Kidney (tissue), 14 donors: ENCODE data around the gene TMEM87B. TPM values are rescaled to one million over a fixed set of nuclear protein-coding genes. Genes with fewer than 3 reads are reported as not detected.
A peak's percentile ranks its signal among the peaks of the same experiment; 100 is the strongest.

ENCODE experiments used
- DNase-seq, 5 donors: peaks; one replicate each; pipeline ENCODE4 v3.0.0-alpha.2; 2013 to 2020
- FAIRE-seq: peaks from 2 replicates; lab custom pipeline; 2012; peaks lifted over from hg19 to GRCh38; lab: Jason Lieb, UNC
- H3K27ac ChIP-seq, 2 donors: one replicate each; pipeline ENCODE4 v1.7.0; 2013; ENCODE audit warnings: low read depth in 2 of 2, low read length in 2 of 2, inconsistent platforms in 1 of 2
- H3K27me3 ChIP-seq: one replicate; pipeline ENCODE4 v1.7.1; 2013; ENCODE audit warnings: low read length, inconsistent platforms; ENCODE audit not compliant: control insufficient read depth, insufficient read depth
- H3K36me3 ChIP-seq, 3 donors: one replicate each; pipeline versions ENCODE4 v1.7.0 to v1.7.1; 2013; ENCODE audit warnings: low read length in 3 of 3, control low read depth in 1 of 3, inconsistent platforms in 1 of 3; ENCODE audit not compliant: insufficient read depth in 3 of 3, control insufficient read depth in 2 of 3
- H3K4me1 ChIP-seq, 3 donors: one replicate each; pipeline versions ENCODE4 v1.7.0 to v1.7.1; 2013; ENCODE audit warnings: low read length in 3 of 3, inconsistent platforms in 1 of 3, low read depth in 1 of 3; ENCODE audit not compliant: control insufficient read depth in 2 of 3, insufficient read depth in 2 of 3
- H3K4me3 ChIP-seq, 3 donors: one replicate each; pipeline versions ENCODE4 v1.7.0 to v1.8.1; 2013; ENCODE audit warnings: low read length in 3 of 3, control low read depth in 1 of 3, inconsistent platforms in 1 of 3
- H3K9ac ChIP-seq, 3 donors: one replicate each; pipeline versions ENCODE4 v1.7.0 to v1.7.1; 2013; ENCODE audit warnings: low read length in 3 of 3, control low read depth in 1 of 3, inconsistent platforms in 1 of 3
- H3K9me3 ChIP-seq, 3 donors: one replicate each; pipeline versions ENCODE4 v1.7.0 to v1.7.1; 2013; ENCODE audit warnings: low read length in 3 of 3, control low read depth in 1 of 3, inconsistent platforms in 1 of 3; ENCODE audit not compliant: control insufficient read depth in 2 of 3, insufficient read depth in 1 of 3
- intact Hi-C: fragments of 100-400 bp; cut with DNase I; formaldehyde crosslinking; loops from one replicate; pipeline ENCODE4 v1.11.1; 2022
- polyA plus RNA-seq: library from polyadenylated mRNA; stranded (reverse); fragments of 350-450 nt; fragmentation: Illumina TruSeq; extraction: RNeasy Lipid Tissue Mini Kit (QIAGEN cat#74804); gene quantifications from one replicate; pipeline ENCODE4 v1.2.3, GENCODE V29; 2014; ENCODE audit warnings: low read depth, low replicate concordance; ENCODE audit not compliant: insufficient read depth
- total RNA-seq: library from RNA; stranded (reverse); fragmentation: NEBNext Ultra II Directional; extraction: Animal tissue kit (Norgen Biotek cat#: 25700); gene quantifications from one replicate; pipeline ENCODE4 v1.2.1, GENCODE V29; 2021
- TF ChIP-seq, protein P1 (sequence below): IDR thresholded peaks from 3 replicates; pipeline ENCODE4 v1.5.1; 2012; ENCODE audit warnings: mild to moderate bottlenecking, moderate library complexity, borderline replicate concordance; ENCODE audit not compliant: insufficient read depth; ENCODE audit errors: extremely low read depth
- donor health status: control.
- donor health status: control.
- donor health status: control.
- donor health status: control.
- donor health status: control.
- donor health status: DM: yes; HTN: yes; CAD: no.
- donor health status: Normal renal cell carcinoma (clear cell type).

The TMEM87B gene
- total and polyA plus RNA-seq, 2 donors from 2014 or later, result 6.5 to 21.9 TPM

DNA sequence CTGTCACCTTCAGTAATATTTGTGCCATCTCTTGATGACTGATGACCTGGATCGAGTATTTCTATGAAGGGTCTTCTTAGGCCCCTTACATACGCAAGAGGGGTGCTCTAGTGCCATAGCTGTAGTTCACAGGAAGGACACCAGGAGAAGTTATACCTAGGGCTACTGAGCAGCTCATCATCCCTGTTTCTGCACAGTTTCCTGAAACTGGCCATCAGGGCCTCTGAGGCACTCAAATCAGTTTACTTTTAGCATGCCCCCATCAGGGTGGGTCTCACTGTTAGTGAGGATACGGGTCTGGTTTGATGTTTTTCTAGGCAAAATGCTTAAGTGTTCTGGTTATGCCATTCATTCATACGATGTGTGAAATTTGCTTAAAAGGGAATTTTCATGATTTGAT, 63.1 kb downstream of the TMEM87B start:
- Histone ChIP-seq H3K9ac (no peak overlapping the region), H3K4me3 (no peak overlapping the region), H3K27me3 (no peaks in the 10 kb centered on the region), H3K9me3 (no peaks in the 10 kb centered on the region), H3K4me1 (no peaks in the 10 kb centered on the region), H3K27ac (no peak overlapping the region), H3K36me3 (peaks cover 0 to 11% (median 2%) of the 10 kb centered on the region in 3 donors)
- DNase-seq, result no peak
- TF ChIP-seq, protein P1, sequence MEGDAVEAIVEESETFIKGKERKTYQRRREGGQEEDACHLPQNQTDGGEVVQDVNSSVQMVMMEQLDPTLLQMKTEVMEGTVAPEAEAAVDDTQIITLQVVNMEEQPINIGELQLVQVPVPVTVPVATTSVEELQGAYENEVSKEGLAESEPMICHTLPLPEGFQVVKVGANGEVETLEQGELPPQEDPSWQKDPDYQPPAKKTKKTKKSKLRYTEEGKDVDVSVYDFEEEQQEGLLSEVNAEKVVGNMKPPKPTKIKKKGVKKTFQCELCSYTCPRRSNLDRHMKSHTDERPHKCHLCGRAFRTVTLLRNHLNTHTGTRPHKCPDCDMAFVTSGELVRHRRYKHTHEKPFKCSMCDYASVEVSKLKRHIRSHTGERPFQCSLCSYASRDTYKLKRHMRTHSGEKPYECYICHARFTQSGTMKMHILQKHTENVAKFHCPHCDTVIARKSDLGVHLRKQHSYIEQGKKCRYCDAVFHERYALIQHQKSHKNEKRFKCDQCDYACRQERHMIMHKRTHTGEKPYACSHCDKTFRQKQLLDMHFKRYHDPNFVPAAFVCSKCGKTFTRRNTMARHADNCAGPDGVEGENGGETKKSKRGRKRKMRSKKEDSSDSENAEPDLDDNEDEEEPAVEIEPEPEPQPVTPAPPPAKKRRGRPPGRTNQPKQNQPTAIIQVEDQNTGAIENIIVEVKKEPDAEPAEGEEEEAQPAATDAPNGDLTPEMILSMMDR, result no peak
- intact Hi-C loops, result no loop called here
- no peak for FAIRE-seq

DNA sequence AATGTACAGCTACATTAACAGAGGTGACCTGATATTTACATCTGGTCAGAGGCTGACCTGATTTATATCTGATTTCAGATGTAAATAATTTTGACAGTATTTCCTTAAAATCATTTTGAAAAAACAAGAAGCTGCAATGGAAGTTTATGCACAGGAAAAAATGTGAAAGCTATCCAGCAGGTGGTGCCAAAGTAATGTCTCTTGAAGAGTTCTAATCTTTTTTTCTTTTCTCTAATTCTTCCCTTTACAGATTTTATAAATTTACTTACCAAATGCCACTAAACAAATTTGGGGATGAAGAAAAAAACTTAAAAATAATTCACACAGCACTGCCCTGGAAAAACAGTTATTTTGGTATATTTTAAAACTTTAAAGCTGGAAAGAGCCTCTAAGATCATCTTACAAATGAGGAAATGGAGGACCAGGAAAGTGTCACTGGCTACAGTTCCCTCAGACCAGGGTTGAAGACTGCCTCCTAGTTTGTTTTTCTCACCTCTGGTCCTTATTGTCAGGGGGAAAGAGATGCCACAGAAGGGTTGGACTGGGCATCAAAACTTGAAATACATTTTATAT, 66.7 kb downstream of the TMEM87B start:
- TF ChIP-seq, protein P1, result peak; percentile 62
- Histone ChIP-seq H3K9me3 (no peaks in the 10 kb centered on the region), H3K4me3 (no peak overlapping the region), H3K27ac (no peak overlapping the region), H3K9ac (no peak overlapping the region), H3K27me3 (no peaks in the 10 kb centered on the region), H3K4me1 (no peaks in the 10 kb centered on the region), H3K36me3 (peaks cover 0 to 3% (median 0%) of the 10 kb centered on the region in 3 donors)
- intact Hi-C loops, result no loop called here
- FAIRE-seq, result peak; percentile 96
- DNase-seq, result peak in 3 of 5 donors; percentile 28 to 81 (median 74)

DNA sequence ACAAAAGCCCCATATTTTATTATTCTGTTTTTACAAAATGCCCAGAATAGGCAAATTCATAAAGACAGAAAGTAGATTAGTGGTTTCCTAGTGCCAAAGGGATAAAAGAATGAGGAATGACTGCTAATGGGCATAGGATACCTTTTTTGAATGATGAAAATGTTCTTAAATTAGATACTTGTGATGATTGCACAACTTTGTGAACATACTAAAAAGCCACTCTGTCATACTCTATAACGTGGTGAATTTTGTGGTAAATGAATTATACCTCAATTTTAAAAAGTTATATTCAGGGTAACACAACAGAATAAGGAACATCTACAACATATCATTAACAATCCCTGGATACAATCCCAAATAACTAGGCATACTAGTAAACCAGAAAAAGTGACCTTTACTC, 74.0 kb downstream of the TMEM87B start:
- no peaks in the 10 kb centered on the region for H3K4me1 ChIP-seq
- intact Hi-C loops, result no loop called here

More for the DNA sequence above, 74.0 kb downstream of the TMEM87B start:
- Histone ChIP-seq H3K9me3 (peaks cover 0 to 8% (median 4%) of the 10 kb centered on the region in 3 donors), H3K36me3 (no peaks in the 10 kb centered on the region), H3K27me3 (no peaks in the 10 kb centered on the region), H3K27ac (no peak overlapping the region), H3K4me3 (no peak overlapping the region), H3K9ac (no peak overlapping the region)
- DNase-seq (no peak), FAIRE-seq (no peak)
- TF ChIP-seq, protein P1, result no peak
